ENCODE data around the gene C20orf144.

DNA sequence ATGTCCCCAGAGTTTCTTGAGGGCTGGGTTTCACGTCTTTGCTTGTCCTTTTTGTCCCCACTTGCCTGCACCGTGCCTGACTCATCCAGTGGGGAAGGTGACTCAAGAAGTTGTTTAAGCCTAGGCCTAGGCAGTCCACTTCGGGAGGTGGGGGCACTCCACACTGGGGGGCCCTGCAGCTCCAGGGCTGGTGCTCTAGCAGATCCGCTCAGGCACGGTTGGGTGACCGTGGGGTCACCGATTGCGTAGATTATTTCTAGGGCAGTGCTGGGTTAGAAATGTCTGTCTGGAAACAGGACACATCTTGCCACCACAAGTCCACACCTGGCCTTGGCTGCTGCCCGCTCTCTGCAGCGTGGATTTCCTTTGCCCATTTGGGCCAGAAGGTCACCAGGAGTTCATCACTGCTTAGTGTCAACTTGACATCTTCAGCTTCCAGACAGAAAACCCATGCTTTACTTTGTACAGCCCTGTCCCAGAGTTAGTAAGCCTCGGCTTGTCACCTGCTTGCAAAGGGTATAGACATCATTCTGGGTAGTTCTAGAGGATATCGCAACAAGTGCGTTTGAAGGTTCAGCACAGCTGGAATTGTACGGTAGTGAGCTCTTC, 13.6 kb upstream of the C20orf144 start:
- TF ChIP-seq, protein P1, sequence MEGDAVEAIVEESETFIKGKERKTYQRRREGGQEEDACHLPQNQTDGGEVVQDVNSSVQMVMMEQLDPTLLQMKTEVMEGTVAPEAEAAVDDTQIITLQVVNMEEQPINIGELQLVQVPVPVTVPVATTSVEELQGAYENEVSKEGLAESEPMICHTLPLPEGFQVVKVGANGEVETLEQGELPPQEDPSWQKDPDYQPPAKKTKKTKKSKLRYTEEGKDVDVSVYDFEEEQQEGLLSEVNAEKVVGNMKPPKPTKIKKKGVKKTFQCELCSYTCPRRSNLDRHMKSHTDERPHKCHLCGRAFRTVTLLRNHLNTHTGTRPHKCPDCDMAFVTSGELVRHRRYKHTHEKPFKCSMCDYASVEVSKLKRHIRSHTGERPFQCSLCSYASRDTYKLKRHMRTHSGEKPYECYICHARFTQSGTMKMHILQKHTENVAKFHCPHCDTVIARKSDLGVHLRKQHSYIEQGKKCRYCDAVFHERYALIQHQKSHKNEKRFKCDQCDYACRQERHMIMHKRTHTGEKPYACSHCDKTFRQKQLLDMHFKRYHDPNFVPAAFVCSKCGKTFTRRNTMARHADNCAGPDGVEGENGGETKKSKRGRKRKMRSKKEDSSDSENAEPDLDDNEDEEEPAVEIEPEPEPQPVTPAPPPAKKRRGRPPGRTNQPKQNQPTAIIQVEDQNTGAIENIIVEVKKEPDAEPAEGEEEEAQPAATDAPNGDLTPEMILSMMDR (IDR thresholded peaks at IDR 0.05) = no peak
- TF ChIP-seq POLR2A (IDR thresholded peaks at IDR 0.05) = no peak
